Measurements from ENCODE around the gene SMG6. TPM values are rescaled to one million over a fixed set of nuclear protein-coding genes. Genes with fewer than 3 reads are reported as not detected.

SMG6 gene
- total and polyA plus RNA-seq, 2 of the 13 experiments (the other 11 are each of a cell fraction or from before 2014, with no cell fraction given): 4.6 to 14.6 TPM

- ATAC-seq (no peak), FAIRE-seq (no peak), DNase-seq (ENCODE audit: low spot score) (no peak)
- in situ Hi-C loops (cut with HindIII; ENCODE audit: extremely low pct_ligation_motif_present, low pct_unique_long_range_greater_than_20kb): no loop called here
- intact Hi-C loops (cut with micrococcal nuclease; ENCODE audit: unreplicated experiment): no loop called here
- Histone ChIP-seq H3K9ac (ENCODE audit: insufficient read depth, low read depth, low read length) (no peak overlapping the region), H3K27me3 (ENCODE audit: control insufficient read depth in 1 of 2, insufficient read depth in 2 of 2, low read length in 2 of 2) (peaks cover 4 to 28% of the 10 kb centered on the region in 2 experiments; a peak in 4 of 5 replicates), H3K79me2 (ENCODE audit: insufficient read depth, low read length) (no peaks in the 10 kb centered on the region), H3K4me2 (ENCODE audit: low read depth, low read length) (peak overlapping the region; percentile 67), H3K9me3 (ENCODE audit: low read length) (no peaks in the 10 kb centered on the region), H3K4me1 (ENCODE audit: insufficient read depth, low read length) (peaks cover 37% of the 10 kb centered on the region), H4K20me1 (ENCODE audit: insufficient read depth, low read length) (peaks cover 18% of the 10 kb centered on the region; the same call in 1 of the 2 replicates), H3K27ac (ENCODE audit: extremely low read length, insufficient read depth, low read length) (no peak overlapping the region), H3K36me3 (replicated peaks in 1 of 2; ENCODE audit: control insufficient read depth in 1 of 2, insufficient read depth in 2 of 2, low read length in 2 of 2) (no peaks in the 10 kb centered on the region), H2AFZ (ENCODE audit: low read length) (no peak overlapping the region), H3K4me3 (replicated peaks in 1 of 3; ENCODE audit: insufficient read depth in 1 of 3, low read depth in 2 of 3, low read length in 3 of 3) (peak overlapping the region; percentile 47 to 82 (median 49); a peak in 5 of 6 replicates)
- ChIA-PET CTCF (ENCODE audit: low intra/inter-chr PET ratio, low total read pairs) (no interaction called here), POLR2A (no interaction called here)
- BruUV-seq (replicated peaks): no TSS peak
- 0% methylated on average over 6 of the region's 88 CpGs for WGBS (ENCODE audit: low lambda C conversion rate)
- TF ChIP-seq TEAD2 (CRISPR knock-in tag; IDR thresholded peaks at IDR 0.05) (no peak), ZNF260 (CRISPR knock-in tag; IDR thresholded peaks at IDR 0.05; ENCODE audit: borderline replicate concordance, low read depth) (no peak), HOXA5 (CRISPR knock-in tag; IDR thresholded peaks at IDR 0.05) (no peak; the same call in 1 of the 2 replicates), TEAD3 (CRISPR knock-in tag; optimal IDR thresholded peaks at IDR 0.05; ENCODE audit: borderline replicate concordance) (no peak), TARDBP (CRISPR knock-in tag; IDR thresholded peaks at IDR 0.05) (no peak), ZNF512B (CRISPR knock-in tag; IDR thresholded peaks at IDR 0.05; ENCODE audit: borderline replicate concordance) (no peak), ZNF646 (CRISPR knock-in tag; IDR thresholded peaks at IDR 0.05) (no peak), REST (IDR thresholded peaks at IDR 0.05; ENCODE audit: borderline replicate concordance in 1 of 2, low read depth in 1 of 2, low read length in 2 of 2) (peak; percentile 35 to 86), TOE1 (CRISPR knock-in tag; IDR thresholded peaks at IDR 0.05) (no peak), NRL (CRISPR knock-in tag; IDR thresholded peaks at IDR 0.05; ENCODE audit: borderline replicate concordance) (no peak)
These were observed 253.1 kb downstream of the SMG6 start for GRCh38 chr17:2050300-2051060.

All from HepG2 (cell line).